K562 treated with DMSO at 1 percent for 4 hours (cell line): ENCODE results near the gene AURKAIP1. TPM values are rescaled to one million over a fixed set of nuclear protein-coding genes. Genes with fewer than 3 reads are reported as not detected.

Source experiments
- total RNA-seq: library from RNA; unstranded; fragments of 300-600 nt; gene quantifications from 2 replicates; pipeline ENCODE4 v1.2.3, GENCODE V29; 2022; ENCODE audit not compliant: insufficient read depth

The AURKAIP1 gene
- total RNA-seq, result 225 and 272 TPM in 2 replicates

DNA sequence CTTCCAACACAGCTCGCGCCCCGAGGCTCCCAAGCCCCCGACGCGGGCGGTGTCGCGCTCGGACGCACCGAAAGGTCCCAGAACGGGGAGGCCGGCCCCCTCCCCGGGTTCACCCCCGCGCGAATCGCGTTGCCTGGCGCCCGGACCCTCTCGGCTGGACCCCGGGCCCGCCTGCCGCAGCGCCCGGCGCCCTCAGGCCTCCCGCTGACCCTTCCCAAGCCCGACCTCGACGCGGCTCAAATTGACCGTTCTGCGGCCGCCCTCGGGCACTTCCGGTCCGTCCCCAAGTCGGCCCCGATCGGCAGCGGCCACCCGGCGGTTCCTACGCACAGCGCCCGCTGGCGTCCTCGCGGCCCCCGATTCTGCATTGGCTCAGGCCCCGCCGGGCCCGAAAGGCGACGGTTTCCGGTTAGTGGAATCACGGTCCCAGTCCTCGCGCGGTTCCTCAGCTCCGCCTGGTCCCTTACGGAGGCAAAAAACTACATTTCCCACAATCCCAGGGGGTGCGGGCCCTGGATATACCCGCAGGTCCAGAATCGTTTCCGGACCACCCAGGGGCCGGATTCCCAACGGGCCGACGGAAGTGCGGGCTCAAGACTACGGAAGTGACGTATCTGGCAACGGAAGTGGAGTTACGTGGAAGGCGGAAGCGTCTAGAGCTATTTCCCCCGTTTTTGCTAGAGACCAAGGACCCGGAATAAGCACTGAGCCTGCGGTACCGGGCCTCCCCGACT lies at the start of gene AURKAIP1:
Gene AURKAIP1, minus strand, starts transcription at position 279 of the 734 bp plus-strand sequence. CDS start 451 bp downstream, outside the sequence.

DNA sequence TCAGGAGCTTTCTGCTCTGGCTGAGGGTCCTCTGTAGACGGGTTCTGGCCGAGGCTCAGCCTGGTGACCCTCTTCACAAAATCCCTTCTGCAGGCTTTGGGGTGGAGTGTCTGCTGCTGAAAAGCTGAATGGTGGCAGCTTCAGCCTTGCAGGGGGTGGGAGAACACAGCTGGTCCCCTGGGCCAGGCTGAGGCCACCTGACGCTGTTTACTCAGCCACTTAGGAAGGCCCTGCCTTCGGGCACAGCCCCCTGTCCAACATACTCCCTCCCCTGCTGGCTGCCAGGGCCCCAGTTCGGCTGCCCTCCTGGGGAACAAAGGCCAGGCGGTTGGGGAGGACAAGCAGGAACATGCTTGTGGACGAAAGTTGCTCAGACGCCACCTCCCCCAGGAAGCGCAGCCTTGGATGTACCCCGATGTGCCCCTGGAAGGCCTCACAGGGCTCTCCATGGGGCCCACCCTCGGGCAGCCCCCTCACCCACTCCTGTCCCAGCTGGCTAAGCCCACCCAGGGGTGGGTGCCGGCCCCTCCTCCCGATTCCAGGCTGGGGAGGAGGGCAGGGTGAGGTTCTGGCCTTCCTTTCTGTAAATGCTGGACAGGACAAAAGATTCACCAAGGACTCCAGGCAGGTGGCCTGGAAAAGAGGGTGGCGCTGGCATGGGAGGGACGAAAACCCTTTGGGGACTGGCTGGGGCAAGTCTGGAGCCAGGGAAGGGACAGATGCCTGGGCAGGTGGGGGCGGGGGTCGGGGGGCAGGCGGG lies 46.3 kb upstream of the AURKAIP1 start, which contains the start of gene ANKRD65:
Gene ANKRD65, minus strand, starts transcription at position 130 of the 760 bp plus-strand sequence. CDS start 271 bp downstream, outside the sequence.

DNA sequence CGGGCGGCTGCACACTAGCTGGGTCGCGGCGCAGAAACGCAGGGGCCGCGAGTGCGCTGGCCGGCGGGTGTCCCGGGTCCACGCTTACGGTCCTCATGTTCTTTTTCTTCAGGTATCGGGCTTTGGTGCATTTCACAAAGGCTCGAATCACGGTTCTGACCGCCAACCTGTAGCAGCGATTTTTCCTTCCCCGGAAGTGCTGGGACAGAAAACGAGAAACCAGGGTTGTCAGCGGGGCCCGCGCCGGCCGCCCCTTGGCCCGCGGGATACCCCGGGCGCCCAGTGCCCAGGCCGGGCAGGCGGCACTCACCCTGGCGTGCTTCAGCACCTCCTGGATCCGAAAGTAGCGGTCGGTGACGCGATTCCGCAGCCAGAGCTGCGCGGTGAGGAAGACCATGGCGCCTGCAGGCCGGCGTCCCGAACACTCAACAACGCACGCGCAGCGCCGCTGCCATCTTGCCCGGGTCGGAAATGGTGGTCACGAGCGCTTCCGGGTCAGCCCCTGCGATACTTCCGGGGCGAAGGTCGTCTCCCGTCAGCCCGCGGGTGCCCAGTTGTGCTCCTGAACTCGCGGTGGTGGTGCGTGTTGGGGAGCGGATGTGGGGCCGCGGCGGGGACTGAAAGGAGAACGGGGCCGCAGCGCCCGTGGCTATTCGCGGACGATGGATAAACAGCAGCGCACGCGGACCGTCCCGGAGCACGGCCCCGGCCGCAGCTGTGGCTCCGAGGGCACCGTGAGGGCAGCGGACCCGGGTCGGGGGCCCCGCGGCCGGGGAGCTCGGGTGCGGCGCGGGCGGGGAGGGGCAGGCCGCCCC lies 32.0 kb upstream of the AURKAIP1 start, which contains the start of gene MRPL20:
Gene MRPL20, minus strand, starts transcription at position 473 of the 815 bp plus-strand sequence. Its CDS starts 76 bp downstream, at position 397.

DNA sequence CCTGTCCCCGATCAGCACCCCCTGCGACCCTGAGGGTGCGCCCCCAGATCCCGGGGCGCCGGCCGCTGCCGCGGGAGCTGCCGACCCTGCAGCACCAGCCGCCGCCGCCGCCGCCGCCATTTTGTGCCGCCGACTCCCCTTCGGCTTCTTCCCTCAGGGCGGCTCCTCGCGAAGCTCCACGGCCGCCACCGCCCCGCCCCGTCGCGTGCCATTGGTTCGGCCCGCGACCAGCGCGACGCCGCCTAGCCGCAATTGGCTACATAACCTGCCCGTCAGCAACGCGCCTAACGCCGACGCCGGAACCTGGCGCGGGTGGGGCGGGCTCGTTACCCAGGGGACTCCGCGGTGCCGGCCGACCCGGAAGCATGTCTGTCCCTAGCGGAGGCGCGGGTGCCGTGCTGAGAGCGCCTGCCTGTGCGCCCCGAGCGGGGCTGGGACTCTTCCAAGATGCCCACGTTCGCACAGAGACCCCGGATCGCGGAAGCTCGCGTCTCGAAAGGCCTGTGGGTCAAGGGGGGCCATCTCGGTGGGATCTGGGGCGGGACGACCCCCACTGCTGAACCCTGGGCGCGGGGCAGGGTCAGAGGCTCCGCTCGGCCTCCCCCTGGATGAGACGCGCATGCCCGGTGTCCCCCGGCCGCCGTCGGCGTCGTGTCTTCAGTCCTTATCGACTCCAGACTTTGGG lies 24.3 kb upstream of the AURKAIP1 start, which contains the start of gene CCNL2:
Gene CCNL2, minus strand, starts transcription at position 149 of the 685 bp plus-strand sequence. Its CDS starts 29 bp downstream, at position 120.

DNA sequence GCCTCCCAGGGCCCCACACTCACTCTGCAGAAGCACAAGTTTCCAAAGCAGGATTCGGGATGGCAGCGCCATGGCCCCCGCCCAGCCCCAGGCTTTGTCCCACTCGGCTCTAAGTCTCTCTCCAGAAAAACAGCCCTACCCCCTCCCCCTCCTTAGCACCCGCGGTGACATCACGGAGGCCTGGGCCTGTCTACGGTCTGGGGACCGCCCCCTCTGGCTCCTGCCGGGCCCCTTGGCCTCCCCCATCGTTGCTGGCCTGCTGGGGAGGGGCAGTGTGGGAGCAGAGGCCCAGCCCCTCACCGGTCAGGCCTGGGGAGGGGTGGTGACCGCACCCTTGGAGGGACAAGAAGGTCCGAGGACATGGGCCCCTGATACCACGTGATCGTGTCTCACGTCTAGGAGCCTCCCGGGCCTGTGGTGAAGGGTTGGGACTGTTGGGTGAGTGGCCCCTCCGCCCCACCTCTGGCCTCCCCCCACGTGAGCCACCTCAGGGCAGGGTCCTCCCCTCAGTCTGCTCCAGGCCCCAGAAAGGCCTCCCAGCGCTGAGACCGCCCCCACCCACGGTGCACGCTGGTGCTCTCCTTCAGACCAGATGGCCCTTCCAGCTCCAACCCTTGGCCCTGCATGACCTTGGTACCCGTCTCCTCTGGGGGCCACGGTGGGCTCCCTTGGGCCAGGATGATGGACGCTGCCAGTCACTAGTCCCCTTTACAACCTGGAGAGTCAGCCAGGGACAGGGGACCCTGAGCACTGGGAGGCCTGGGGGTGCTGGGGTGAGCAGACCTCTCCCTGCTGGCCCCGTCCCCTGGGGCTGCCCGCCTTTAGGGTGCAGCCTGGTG lies 16.4 kb downstream of the AURKAIP1 start, which contains the start of gene MXRA8:
Gene MXRA8, minus strand, starts transcription at position 123 of the 839 bp plus-strand sequence. Its CDS starts 51 bp downstream, at position 72.

DNA sequence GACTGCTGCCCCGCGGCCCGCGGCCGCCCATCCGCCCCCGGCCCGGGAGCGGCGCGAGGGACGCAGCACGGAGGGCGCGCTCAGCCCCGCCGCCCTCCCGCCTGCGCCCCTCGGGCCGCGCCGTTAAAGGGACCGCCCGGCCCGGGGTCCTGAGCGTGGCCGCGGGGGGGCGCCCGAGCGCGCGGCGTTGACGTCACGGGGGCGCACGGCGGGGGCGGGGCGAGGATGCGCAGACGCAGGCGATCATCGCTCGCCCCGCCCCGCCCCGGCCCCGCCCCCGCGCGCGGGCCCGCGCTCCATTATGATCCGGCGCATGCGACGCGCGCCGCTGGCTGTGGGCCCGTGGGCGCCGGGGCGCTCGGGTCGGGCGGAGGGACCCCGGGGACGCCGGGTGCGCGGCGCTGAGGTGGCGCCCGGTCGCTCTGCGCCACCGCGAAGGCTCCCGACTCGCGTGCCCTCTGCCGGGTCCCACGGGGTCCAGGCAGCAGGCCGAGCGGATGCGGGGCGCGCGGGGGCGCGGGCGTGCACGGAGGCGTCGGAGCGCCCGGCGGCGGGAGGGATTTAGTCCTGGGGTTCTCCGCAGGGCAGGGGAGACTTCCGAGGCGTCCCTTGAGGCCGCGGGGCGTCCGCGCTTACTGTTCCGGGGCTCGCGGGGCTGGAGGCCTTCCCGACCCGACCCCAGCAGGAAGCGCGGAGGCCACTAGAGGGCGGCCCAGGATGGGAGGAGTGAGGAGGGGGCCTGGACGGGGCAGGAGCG lies 25.6 kb downstream of the AURKAIP1 start, which contains the start of gene DVL1:
Gene DVL1, minus strand, starts transcription at position 163 of the 757 bp plus-strand sequence. CDS start 353 bp downstream, outside the sequence.

DNA sequence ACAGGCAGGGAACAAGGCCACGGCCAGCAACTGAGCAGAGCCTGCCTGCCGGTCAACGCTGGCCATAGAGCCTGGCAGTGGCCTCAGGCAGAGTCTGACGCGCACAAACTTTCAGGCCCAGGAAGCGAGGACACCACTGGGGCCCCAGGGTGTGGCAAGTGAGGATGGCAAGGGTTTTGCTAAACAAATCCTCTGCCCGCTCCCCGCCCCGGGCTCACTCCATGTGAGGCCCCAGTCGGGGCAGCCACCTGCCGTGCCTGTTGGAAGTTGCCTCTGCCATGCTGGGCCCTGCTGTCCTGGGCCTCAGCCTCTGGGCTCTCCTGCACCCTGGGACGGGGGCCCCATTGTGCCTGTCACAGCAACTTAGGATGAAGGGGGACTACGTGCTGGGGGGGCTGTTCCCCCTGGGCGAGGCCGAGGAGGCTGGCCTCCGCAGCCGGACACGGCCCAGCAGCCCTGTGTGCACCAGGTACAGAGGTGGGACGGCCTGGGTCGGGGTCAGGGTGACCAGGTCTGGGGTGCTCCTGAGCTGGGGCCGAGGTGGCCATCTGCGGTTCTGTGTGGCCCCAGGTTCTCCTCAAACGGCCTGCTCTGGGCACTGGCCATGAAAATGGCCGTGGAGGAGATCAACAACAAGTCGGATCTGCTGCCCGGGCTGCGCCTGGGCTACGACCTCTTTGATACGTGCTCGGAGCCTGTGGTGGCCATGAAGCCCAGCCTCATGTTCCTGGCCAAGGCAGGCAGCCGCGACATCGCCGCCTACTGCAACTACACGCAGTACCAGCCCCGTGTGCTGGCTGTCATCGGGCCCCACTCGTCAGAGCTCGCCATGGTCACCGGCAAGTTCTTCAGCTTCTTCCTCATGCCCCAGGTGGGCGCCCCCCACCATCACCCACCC lies 43.7 kb downstream of the AURKAIP1 start, which contains the start of gene TAS1R3:
Gene TAS1R3, plus strand, starts transcription at position 213 of the 898 bp plus-strand sequence. Its CDS starts 66 bp downstream, at position 279.

DNA sequence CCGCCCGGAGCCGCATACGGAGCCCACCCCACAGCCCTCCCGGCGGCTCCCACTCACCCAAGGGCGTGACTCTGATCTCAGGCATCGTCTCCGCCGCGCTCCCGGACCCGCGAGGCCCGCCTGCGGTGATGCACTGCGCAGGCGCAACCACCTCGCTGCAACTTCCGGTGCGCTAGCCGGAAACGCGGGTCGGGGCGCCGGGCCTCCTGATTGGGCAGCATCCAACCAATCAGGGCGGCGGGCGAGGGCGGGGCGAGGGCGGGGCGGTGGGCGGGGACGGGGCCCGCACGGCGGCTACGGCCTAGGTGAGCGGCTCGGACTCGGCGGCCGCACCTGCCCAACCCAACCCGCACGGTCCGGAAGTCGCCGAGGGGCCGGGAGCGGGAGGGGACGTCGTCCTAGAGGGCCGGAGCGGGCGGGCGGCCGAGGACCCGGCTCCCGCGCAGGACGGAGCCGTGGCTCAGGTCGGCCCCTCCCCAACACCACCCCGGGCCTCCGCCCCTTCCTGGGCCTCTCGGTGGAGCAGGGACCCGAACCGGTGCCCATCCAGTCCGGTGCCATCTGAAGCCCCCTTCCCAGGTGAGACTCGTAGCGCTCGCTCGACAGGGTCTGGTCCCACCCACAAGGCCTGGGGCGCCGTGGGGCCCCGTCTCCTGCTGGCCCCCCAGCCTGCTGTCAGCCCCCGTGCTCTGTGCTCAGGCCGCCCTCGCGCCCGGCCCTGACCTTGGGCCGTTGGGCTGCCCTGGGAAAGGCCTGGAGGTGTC lies 50.3 kb downstream of the AURKAIP1 start, which contains the start of the genes CPTP and INTS11:
Gene CPTP, plus strand, starts transcription at position 279 of the 764 bp plus-strand sequence. CDS start 2,109 bp downstream, outside the sequence.
Gene INTS11, minus strand, starts transcription at position 137 of the 764 bp plus-strand sequence. Its CDS starts 52 bp downstream, at position 85.

Other genes starting within 250 kb of the AURKAIP1 start
- gene TTLL10, start 201.3 kb downstream of the AURKAIP1 start, total RNA-seq, result not detected in 2 replicates
- gene TNFRSF18, start 168.6 kb downstream of the AURKAIP1 start, total RNA-seq, result not detected in 2 replicates
- gene TNFRSF4, start 161.1 kb downstream of the AURKAIP1 start, total RNA-seq, result 1.0 TPM in 1 of 2 replicates, not detected in the other
- gene SDF4, start 143.2 kb downstream of the AURKAIP1 start, total RNA-seq, result 270 TPM in 2 replicates
- gene B3GALT6, start 143.0 kb downstream of the AURKAIP1 start, total RNA-seq, result 6.8 and 11.5 TPM in 2 replicates
- gene C1QTNF12, start 128.5 kb downstream of the AURKAIP1 start, total RNA-seq, result 1.9 TPM in 1 of 2 replicates, not detected in the other
- gene UBE2J2, start 101.4 kb downstream of the AURKAIP1 start, total RNA-seq, result 94.8 and 107 TPM in 2 replicates
- gene SCNN1D, start 94.8 kb downstream of the AURKAIP1 start, total RNA-seq, result 0.46 and 1.7 TPM in 2 replicates
- 30.5 and 48.6 TPM in 2 replicates for gene ACAP3, start 67.3 kb downstream of the AURKAIP1 start, total RNA-seq
- 57.5 and 60.7 TPM in 2 replicates for gene PUSL1, start 66.6 kb downstream of the AURKAIP1 start, total RNA-seq
- 160 and 197 TPM in 2 replicates for gene INTS11, start 50.5 kb downstream of the AURKAIP1 start, total RNA-seq
- 23.1 and 23.7 TPM in 2 replicates for gene CPTP, start 50.4 kb downstream of the AURKAIP1 start, total RNA-seq
- gene TAS1R3, start 43.9 kb downstream of the AURKAIP1 start, total RNA-seq, result 0.54 and 1.3 TPM in 2 replicates
- gene DVL1, start 25.8 kb downstream of the AURKAIP1 start, total RNA-seq, result 81.9 and 96.3 TPM in 2 replicates
- 14.5 and 15.6 TPM in 2 replicates for gene MXRA8, start 16.7 kb downstream of the AURKAIP1 start, total RNA-seq
- 96.0 and 157 TPM in 2 replicates for gene CCNL2, start 24.1 kb upstream of the AURKAIP1 start, total RNA-seq
- 93.3 and 127 TPM in 2 replicates for gene MRPL20, start 32.1 kb upstream of the AURKAIP1 start, total RNA-seq
- not detected in 2 replicates for gene ANKRD65, start 46.1 kb upstream of the AURKAIP1 start, total RNA-seq
- 7.9 and 9.2 TPM in 2 replicates for gene VWA1, start 60.5 kb upstream of the AURKAIP1 start, total RNA-seq
- gene ATAD3C, start 74.5 kb upstream of the AURKAIP1 start, total RNA-seq, result 0.15 TPM in 1 of 2 replicates, not detected in the other
- gene ATAD3B, start 96.6 kb upstream of the AURKAIP1 start, total RNA-seq, result 16.8 and 24.2 TPM in 2 replicates
- 81.9 and 86.9 TPM in 2 replicates for gene ATAD3A, start 137.0 kb upstream of the AURKAIP1 start, total RNA-seq
- not detected in 2 replicates for gene TMEM240, start 165.4 kb upstream of the AURKAIP1 start, total RNA-seq
- 200 and 228 TPM in 2 replicates for gene SSU72, start 199.7 kb upstream of the AURKAIP1 start, total RNA-seq
- gene FNDC10, start 224.9 kb upstream of the AURKAIP1 start, total RNA-seq, result 3.3 and 4.2 TPM in 2 replicates
- gene MIB2, start 240.3 kb upstream of the AURKAIP1 start, total RNA-seq, result 51.8 and 53.0 TPM in 2 replicates